Stomach (tissue), 4 donors: ENCODE results near the gene FSHR.

Source experiments
- CTCF ChIP-seq, 7 experiments: fragments of 450-650 bp in 4 of 7; fragments of 200-600 bp in 3 of 7; sonication (generic) in 3 of 7; IDR thresholded peaks; one replicate each; pipeline ENCODE4 v1.5.1; 2016 to 2019; ENCODE audit warnings: antibody characterized with exemption in 7 of 7, control low read depth in 2 of 7, mild to moderate bottlenecking in 1 of 7
- EP300 ChIP-seq: sonication (generic); formaldehyde crosslinking; IDR thresholded peaks from one replicate; pipeline ENCODE4 v1.6.1; 2017; ENCODE audit warnings: antibody characterized with exemption
- POLR2AphosphoS5 ChIP-seq, 3 donors: sonication (generic); formaldehyde crosslinking; IDR thresholded peaks; one replicate each; pipeline ENCODE4 v1.6.1; 2016; ENCODE audit warnings: antibody characterized with exemption in 3 of 3

GRCh38 chr2:49035481-49035880, 118.8 kb downstream of the FSHR start:
- TF ChIP-seq CTCF (IDR thresholded peaks at IDR 0.05) (no peak), POLR2AphosphoS5 (IDR thresholded peaks at IDR 0.05) (no peak), EP300 (no peak)
